GM23338 (cell line): ENCODE results near the gene ERI3.

Experiments used
- CREB1 ChIP-seq: fragments of 250-450 bp; sonication (Bioruptor Pico); IDR thresholded peaks from 2 replicates; pipeline ENCODE4 v1.5.0; 2020; ENCODE audit warnings: low read depth, mild to moderate bottlenecking, moderate library complexity
- EZH2 ChIP-seq: fragments of 200-600 bp; sonication (generic); IDR thresholded peaks from one replicate; pipeline ENCODE4 v1.8.0; 2017; ENCODE audit warnings: antibody characterized with exemption, mild to moderate bottlenecking, low read depth; ENCODE audit not compliant: unreplicated experiment
- EZH2phosphoT487 ChIP-seq: fragments of 200-600 bp; sonication (generic); IDR thresholded peaks from one replicate; pipeline ENCODE4 v1.8.1; 2018; ENCODE audit warnings: antibody characterized with exemption; ENCODE audit not compliant: unreplicated experiment
- NANOG ChIP-seq: IDR thresholded peaks from 2 replicates; pipeline ENCODE4 v1.6.1; 2016; ENCODE audit warnings: antibody characterized with exemption, borderline replicate concordance
- POLR2AphosphoS5 ChIP-seq: IDR thresholded peaks from 2 replicates; pipeline ENCODE4 v1.6.1; 2016; ENCODE audit warnings: antibody characterized with exemption, low read depth
- STAT1 ChIP-seq: IDR thresholded peaks from one replicate; pipeline ENCODE4 v1.6.1; 2016; ENCODE audit warnings: antibody characterized with exemption; ENCODE audit not compliant: unreplicated experiment
- TF ChIP-seq, protein P1 (sequence below), 2 experiments: fragments of 200-600 bp in 1 of 2; sonication (generic) in 1 of 2; conservative IDR thresholded peaks; 2 replicates each; pipeline versions ENCODE4 v1.5.1 to v1.6.1; 2016 to 2017; ENCODE audit warnings: antibody characterized with exemption in 2 of 2, low read depth in 2 of 2, mild to moderate bottlenecking in 2 of 2, moderate library complexity in 1 of 2
- TF ChIP-seq, protein P2 (sequence below): IDR thresholded peaks from 2 replicates; pipeline ENCODE4 v1.6.1; 2016; ENCODE audit warnings: antibody characterized with exemption
- TF ChIP-seq, protein P3 (sequence below): IDR thresholded peaks from one replicate; pipeline ENCODE4 v1.6.1; 2018; ENCODE audit warnings: antibody characterized with exemption; ENCODE audit not compliant: unreplicated experiment

DNA sequence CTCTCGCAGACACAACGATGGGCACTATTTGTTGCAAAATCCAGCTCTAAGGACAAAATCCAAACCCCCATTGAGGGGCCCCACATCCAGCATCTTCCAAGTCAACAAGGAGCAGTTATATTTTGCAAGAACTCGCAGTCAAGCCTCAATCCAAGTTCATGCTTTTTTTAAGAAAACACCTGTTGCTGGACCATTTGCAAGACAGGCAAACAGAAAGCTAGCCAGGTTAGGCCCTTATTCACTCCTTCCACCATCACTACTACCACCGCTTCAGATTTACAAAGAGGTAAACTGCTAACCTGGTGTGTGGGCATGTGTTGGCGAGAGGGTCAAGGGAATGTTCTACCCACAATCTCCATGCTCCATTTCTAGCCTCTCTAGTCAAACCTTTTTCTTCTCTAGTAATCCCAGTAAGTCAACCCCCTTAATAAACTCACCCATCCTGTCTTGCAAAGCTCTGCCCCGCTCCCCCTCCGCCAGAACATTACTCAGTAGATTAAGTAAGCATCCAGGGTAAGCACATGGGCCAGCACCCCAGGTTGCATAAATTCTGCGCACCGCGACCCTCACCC, 703 bp downstream of the ERI3 start:
- TF ChIP-seq, protein P1, sequence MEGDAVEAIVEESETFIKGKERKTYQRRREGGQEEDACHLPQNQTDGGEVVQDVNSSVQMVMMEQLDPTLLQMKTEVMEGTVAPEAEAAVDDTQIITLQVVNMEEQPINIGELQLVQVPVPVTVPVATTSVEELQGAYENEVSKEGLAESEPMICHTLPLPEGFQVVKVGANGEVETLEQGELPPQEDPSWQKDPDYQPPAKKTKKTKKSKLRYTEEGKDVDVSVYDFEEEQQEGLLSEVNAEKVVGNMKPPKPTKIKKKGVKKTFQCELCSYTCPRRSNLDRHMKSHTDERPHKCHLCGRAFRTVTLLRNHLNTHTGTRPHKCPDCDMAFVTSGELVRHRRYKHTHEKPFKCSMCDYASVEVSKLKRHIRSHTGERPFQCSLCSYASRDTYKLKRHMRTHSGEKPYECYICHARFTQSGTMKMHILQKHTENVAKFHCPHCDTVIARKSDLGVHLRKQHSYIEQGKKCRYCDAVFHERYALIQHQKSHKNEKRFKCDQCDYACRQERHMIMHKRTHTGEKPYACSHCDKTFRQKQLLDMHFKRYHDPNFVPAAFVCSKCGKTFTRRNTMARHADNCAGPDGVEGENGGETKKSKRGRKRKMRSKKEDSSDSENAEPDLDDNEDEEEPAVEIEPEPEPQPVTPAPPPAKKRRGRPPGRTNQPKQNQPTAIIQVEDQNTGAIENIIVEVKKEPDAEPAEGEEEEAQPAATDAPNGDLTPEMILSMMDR (conservative IDR thresholded peaks at IDR 0.05; ENCODE audit: low read depth in 2 of 2) = no peak
- no peak for TF ChIP-seq EZH2
- TF ChIP-seq POLR2AphosphoS5 = no peak
- TF ChIP-seq, protein P2, sequence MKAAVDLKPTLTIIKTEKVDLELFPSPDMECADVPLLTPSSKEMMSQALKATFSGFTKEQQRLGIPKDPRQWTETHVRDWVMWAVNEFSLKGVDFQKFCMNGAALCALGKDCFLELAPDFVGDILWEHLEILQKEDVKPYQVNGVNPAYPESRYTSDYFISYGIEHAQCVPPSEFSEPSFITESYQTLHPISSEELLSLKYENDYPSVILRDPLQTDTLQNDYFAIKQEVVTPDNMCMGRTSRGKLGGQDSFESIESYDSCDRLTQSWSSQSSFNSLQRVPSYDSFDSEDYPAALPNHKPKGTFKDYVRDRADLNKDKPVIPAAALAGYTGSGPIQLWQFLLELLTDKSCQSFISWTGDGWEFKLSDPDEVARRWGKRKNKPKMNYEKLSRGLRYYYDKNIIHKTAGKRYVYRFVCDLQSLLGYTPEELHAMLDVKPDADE = no peak
- TF ChIP-seq NANOG = no peak
- no peak for TF ChIP-seq CREB1
- no peak for TF ChIP-seq EZH2phosphoT487
- TF ChIP-seq, protein P3, sequence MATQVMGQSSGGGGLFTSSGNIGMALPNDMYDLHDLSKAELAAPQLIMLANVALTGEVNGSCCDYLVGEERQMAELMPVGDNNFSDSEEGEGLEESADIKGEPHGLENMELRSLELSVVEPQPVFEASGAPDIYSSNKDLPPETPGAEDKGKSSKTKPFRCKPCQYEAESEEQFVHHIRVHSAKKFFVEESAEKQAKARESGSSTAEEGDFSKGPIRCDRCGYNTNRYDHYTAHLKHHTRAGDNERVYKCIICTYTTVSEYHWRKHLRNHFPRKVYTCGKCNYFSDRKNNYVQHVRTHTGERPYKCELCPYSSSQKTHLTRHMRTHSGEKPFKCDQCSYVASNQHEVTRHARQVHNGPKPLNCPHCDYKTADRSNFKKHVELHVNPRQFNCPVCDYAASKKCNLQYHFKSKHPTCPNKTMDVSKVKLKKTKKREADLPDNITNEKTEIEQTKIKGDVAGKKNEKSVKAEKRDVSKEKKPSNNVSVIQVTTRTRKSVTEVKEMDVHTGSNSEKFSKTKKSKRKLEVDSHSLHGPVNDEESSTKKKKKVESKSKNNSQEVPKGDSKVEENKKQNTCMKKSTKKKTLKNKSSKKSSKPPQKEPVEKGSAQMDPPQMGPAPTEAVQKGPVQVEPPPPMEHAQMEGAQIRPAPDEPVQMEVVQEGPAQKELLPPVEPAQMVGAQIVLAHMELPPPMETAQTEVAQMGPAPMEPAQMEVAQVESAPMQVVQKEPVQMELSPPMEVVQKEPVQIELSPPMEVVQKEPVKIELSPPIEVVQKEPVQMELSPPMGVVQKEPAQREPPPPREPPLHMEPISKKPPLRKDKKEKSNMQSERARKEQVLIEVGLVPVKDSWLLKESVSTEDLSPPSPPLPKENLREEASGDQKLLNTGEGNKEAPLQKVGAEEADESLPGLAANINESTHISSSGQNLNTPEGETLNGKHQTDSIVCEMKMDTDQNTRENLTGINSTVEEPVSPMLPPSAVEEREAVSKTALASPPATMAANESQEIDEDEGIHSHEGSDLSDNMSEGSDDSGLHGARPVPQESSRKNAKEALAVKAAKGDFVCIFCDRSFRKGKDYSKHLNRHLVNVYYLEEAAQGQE = no peak
- no peak for TF ChIP-seq STAT1
